ENCODE results near the gene TALDO1. TPM values are rescaled to one million over a fixed set of nuclear protein-coding genes. Genes with fewer than 3 reads are reported as not detected.

Gene TALDO1
- total RNA-seq, 2 donors from 2014 or later = 124 to 285 TPM

GRCh38 chr11:792873-793272, 45.6 kb downstream of the TALDO1 start:
- Histone ChIP-seq H3K27ac (no peak overlapping the region), H3K4me3 (no peak overlapping the region), H3K36me3 (no peaks in the 10 kb centered on the region), H3K4me1 (replicated peaks) (peaks cover 16% of the 10 kb centered on the region), H3K27me3 (replicated peaks; ENCODE audit: insufficient read depth) (no peaks in the 10 kb centered on the region), H3K9me3 (no peaks in the 10 kb centered on the region)
- TF ChIP-seq CTCF (IDR thresholded peaks at IDR 0.05) (no peak), POLR2A (IDR thresholded peaks at IDR 0.05) (no peak), POLR2AphosphoS5 (IDR thresholded peaks at IDR 0.05) (no peak)
- intact Hi-C loops (cut with DNase I) = no loop called here
- DNase-seq (ENCODE audit: low spot score) = no peak
- WGBS = 92% methylated on average over 13 of the region's 13 CpGs

DNA sequence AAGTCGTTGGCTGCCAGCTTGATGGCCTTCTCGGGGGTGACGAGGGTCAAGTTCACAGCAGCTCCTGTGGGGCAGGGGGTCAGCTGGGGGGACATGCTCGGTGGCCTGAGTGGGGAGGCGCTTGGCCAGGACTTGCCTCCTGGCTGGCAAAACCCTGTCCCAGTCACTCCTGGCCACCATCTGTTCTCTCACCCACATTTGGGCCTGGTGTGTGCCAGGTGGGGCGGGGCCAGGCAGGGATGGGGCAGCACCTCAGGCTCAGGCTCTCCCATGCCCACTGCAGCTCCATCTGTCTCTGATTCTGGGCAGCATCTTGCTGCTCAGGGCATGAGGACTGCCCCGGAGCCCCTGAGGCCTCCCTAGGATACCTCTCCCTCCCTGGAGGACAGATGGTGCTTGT, 46.3 kb downstream of the TALDO1 start:
- Histone ChIP-seq H3K27ac (no peak overlapping the region), H3K36me3 (no peaks in the 10 kb centered on the region), H3K9me3 (no peaks in the 10 kb centered on the region), H3K27me3 (replicated peaks; ENCODE audit: insufficient read depth) (no peaks in the 10 kb centered on the region), H3K4me1 (replicated peaks) (peaks cover 16% of the 10 kb centered on the region), H3K4me3 (no peak overlapping the region)
- WGBS = 86% methylated on average over 7 of the region's 7 CpGs
- no peak for TF ChIP-seq CTCF (IDR thresholded peaks at IDR 0.05)
- TF ChIP-seq POLR2A (IDR thresholded peaks at IDR 0.05) = no peak
- TF ChIP-seq POLR2AphosphoS5 (IDR thresholded peaks at IDR 0.05) = no peak
- DNase-seq (ENCODE audit: low spot score) = no peak
- intact Hi-C loops (cut with DNase I) = no loop called here

DNA sequence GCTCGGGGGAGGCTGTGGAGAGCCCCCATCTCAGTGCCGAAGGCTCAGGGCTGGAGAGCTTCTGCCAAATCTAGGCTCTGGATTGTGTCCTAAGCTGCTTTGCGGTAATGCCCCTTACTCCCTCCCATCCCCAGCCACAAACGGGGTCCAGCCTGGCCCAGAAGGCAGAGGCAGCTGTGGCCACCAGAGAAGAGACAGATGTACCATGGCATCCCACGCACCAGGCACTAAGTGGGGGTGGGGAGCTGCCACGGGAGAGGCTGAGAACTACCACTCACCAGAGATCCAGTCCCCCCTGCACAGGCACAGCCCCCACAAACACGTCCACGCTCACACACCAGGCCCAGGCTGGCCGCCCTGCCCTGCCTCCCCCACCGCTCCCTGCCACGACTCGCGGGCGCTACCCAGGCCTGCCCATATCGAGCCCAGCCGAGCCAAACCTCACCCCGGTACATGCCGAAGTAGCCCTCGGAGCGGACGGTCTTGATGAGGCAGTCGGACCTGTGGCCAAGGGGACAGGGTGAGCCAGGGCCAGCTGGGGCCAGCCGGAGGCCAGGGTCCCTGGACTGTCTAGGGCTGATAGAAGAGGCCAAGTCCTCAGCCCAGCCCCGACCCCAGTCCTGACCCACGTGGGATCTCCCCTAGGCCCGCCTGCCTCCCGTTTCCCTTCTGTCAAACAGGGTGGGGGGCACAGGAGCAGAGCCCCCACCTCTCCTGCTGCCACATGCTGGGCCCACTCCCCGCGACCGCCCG, 46.9 kb downstream of the TALDO1 start:
- Histone ChIP-seq H3K36me3 (no peaks in the 10 kb centered on the region), H3K27ac (no peak overlapping the region), H3K4me1 (replicated peaks) (peaks cover 16% of the 10 kb centered on the region)

GRCh38 chr11:794766-795633, 47.7 kb downstream of the TALDO1 start:
- intact Hi-C loops (cut with DNase I) = no loop called here

More for the DNA sequence above, 46.9 kb downstream of the TALDO1 start:
- 79% methylated on average over 21 of the region's 31 CpGs for WGBS
- no peak for TF ChIP-seq POLR2AphosphoS5 (IDR thresholded peaks at IDR 0.05)
- no peak for TF ChIP-seq POLR2A (IDR thresholded peaks at IDR 0.05)
- no peak for TF ChIP-seq CTCF (IDR thresholded peaks at IDR 0.05)
- DNase-seq (ENCODE audit: low spot score) = no peak
- intact Hi-C loops (cut with DNase I) = no loop called here
- no peaks in the 10 kb centered on the region for H3K27me3 ChIP-seq (replicated peaks; ENCODE audit: insufficient read depth)
- no peak overlapping the region for H3K4me3 ChIP-seq
- H3K9me3 ChIP-seq = no peaks in the 10 kb centered on the region

More at GRCh38 chr11:794766-795633, 47.7 kb downstream of the TALDO1 start:
- 42% methylated on average over 31 of the region's 38 CpGs for whole genome bisulfite sequencing
- Histone ChIP-seq H3K4me3 (peak overlapping the region; percentile 47 to 73), H3K36me3 (no peaks in the 10 kb centered on the region), H3K4me1 (replicated peaks) (peaks cover 16% of the 10 kb centered on the region), H3K27me3 (replicated peaks; ENCODE audit: insufficient read depth) (no peaks in the 10 kb centered on the region), H3K27ac (peak overlapping the region; percentile 81 to 86), H3K9me3 (no peaks in the 10 kb centered on the region)
- DNase-seq (ENCODE audit: low spot score) = no peak
- TF ChIP-seq POLR2A (IDR thresholded peaks at IDR 0.05) = no peak
- TF ChIP-seq CTCF (IDR thresholded peaks at IDR 0.05) = no peak
- TF ChIP-seq POLR2AphosphoS5 (IDR thresholded peaks at IDR 0.05) = no peak

All from prostate gland (tissue), 2 donors.